HepG2 (cell line): ENCODE measurements around the gene ANO6. TPM values are rescaled to one million over a fixed set of nuclear protein-coding genes. Genes with fewer than 3 reads are reported as not detected.
"Not testable (repeated sequence)": the region's sequence is repeated elsewhere in the genome, so short reads cannot be mapped to it uniquely, and the experiment has no call there.

Experiments used
- ATAC-seq: fragments of 200-7000 bp; cut with Tn5 transposase; 3 replicates; pipeline ENCODE4 v1.9.1; 2020; ENCODE audit warnings: mild to moderate bottlenecking, moderate library complexity
- BruUV-seq: library from RNA; stranded (reverse); fragments of 400-500 nt; replicated peaks from 2 replicates; lab custom pipeline; 2021; lab: Mats Ljungman, UMichigan
- CTCF ChIA-PET: fragments of 300-600 bp; formaldehyde crosslinking; extraction: SDS; loops from one replicate; lab custom pipeline; 2021; ENCODE audit warnings: low total read pairs, inconsistent platforms, low intra/inter-chr PET ratio; lab: Yijun Ruan, JAX
- POLR2A ChIA-PET: fragments of 350-600 bp; sonication (Branson Sonifier 250); formaldehyde crosslinking; loops from one replicate; lab custom pipeline; 2020; ENCODE audit warnings: antibody characterized with exemption, inconsistent platforms; lab: Yijun Ruan, JAX
- DNase-seq: peaks from one replicate; pipeline ENCODE4 v3.0.0-alpha.2; 2015; ENCODE audit warnings: low spot score
- FAIRE-seq: peaks from 3 replicates; lab custom pipeline; 2011; peaks lifted over from hg19 to GRCh38; lab: Jason Lieb, UNC
- H2AFZ ChIP-seq: one replicate; pipeline ENCODE4 v1.6.1; 2011; ENCODE audit warnings: low read length, inconsistent platforms
- H3K27ac ChIP-seq: fragments of 300-600 bp; 3 replicates; pipeline ENCODE4 v1.8.0; 2011; ENCODE audit warnings: mixed run types, mild to moderate bottlenecking, mixed read lengths, low read length, inconsistent platforms; ENCODE audit not compliant: insufficient read depth; ENCODE audit errors: extremely low read length
- H3K27me3 ChIP-seq, 2 experiments: fragments of 200-600 bp in 1 of 2; 2 replicates in 1 of 2; 3 replicates in 1 of 2; pipeline versions ENCODE4 v1.6.0 to v1.8.0; 2011; ENCODE audit warnings: low read length in 2 of 2, mild to moderate bottlenecking in 2 of 2, moderate library complexity in 2 of 2, inconsistent platforms in 1 of 2; ENCODE audit not compliant: insufficient read depth in 2 of 2, control insufficient read depth in 1 of 2
- H3K36me3 ChIP-seq, 2 experiments: fragments of 200-600 bp in 1 of 2; replicated peaks in 1 of 2; 2 replicates in 1 of 2; 3 replicates in 1 of 2; pipeline versions ENCODE4 v1.5.1 to v1.8.0; 2011; ENCODE audit warnings: low read length in 2 of 2, inconsistent platforms in 1 of 2; ENCODE audit not compliant: insufficient read depth in 2 of 2, control insufficient read depth in 1 of 2
- H3K4me1 ChIP-seq: 2 replicates; pipeline ENCODE4 v1.5.1; 2012; ENCODE audit warnings: low read length, inconsistent platforms; ENCODE audit not compliant: insufficient read depth
- H3K4me2 ChIP-seq: 2 replicates; pipeline ENCODE4 v1.6.0; 2011; ENCODE audit warnings: low read depth, low read length, inconsistent platforms
- H3K4me3 ChIP-seq, 3 experiments: fragments of 200-600 bp in 1 of 3; sonication (generic), shearing (Covaris generic) in 1 of 3; replicated peaks in 1 of 3; 2 replicates each; pipeline ENCODE4 v1.5.1; 2011 to 2016; ENCODE audit warnings: low read length in 3 of 3, inconsistent platforms in 2 of 3, low read depth in 2 of 3, mild to moderate bottlenecking in 2 of 3, control low read depth in 1 of 3, mixed read lengths in 1 of 3; ENCODE audit not compliant: insufficient read depth in 1 of 3
- H3K79me2 ChIP-seq: one replicate; pipeline ENCODE4 v1.6.1; 2011; ENCODE audit warnings: low read length, inconsistent platforms; ENCODE audit not compliant: insufficient read depth
- H3K9ac ChIP-seq: 2 replicates; pipeline ENCODE4 v1.6.0; 2011; ENCODE audit warnings: mild to moderate bottlenecking, low read depth, low read length, inconsistent platforms; ENCODE audit not compliant: insufficient read depth
- H3K9me3 ChIP-seq: 2 replicates; pipeline ENCODE4 v1.5.1; 2012; ENCODE audit warnings: mild to moderate bottlenecking, low read length
- H4K20me1 ChIP-seq: 2 replicates; pipeline ENCODE4 v1.6.0; 2011; ENCODE audit warnings: inconsistent platforms, mild to moderate bottlenecking, low read length, moderate library complexity; ENCODE audit not compliant: insufficient read depth
- CBX2 ChIP-seq, 2 experiments: fragments of 200-600 bp in 1 of 2; sonication (generic); formaldehyde crosslinking in 1 of 2; IDR thresholded peaks; 2 replicates each; pipeline versions ENCODE4 v1.7.0 to v1.8.1; 2018 to 2022; ENCODE audit warnings: low read depth in 2 of 2, low read length in 1 of 2, mild to moderate bottlenecking in 1 of 2, missing genetic modification reagents in 1 of 2
- CHCHD3 ChIP-seq: sonication (generic); formaldehyde crosslinking; IDR thresholded peaks from 2 replicates; pipeline ENCODE4 v1.8.0; 2022; ENCODE audit warnings: mild to moderate bottlenecking, missing genetic modification reagents, moderate library complexity
- IRX3 ChIP-seq: sonication (generic); formaldehyde crosslinking; IDR thresholded peaks from 2 replicates; pipeline ENCODE4 v1.8.1; 2023; ENCODE audit warnings: mild to moderate bottlenecking, low read depth, missing genetic modification reagents, borderline replicate concordance
- KDM5B ChIP-seq: sonication (generic); formaldehyde crosslinking; IDR thresholded peaks from 2 replicates; pipeline ENCODE4 v1.4.0; 2020; ENCODE audit warnings: missing genetic modification reagents, mild to moderate bottlenecking, borderline replicate concordance
- MED8 ChIP-seq: sonication (generic); formaldehyde crosslinking; IDR thresholded peaks from 2 replicates; pipeline ENCODE4 v1.8.1; 2023; ENCODE audit warnings: mild to moderate bottlenecking, missing genetic modification reagents; ENCODE audit not compliant: insufficient replicate concordance
- MIXL1 ChIP-seq: IDR thresholded peaks from 2 replicates; pipeline ENCODE4 v1.6.1; 2016
- POLR2G ChIP-seq: fragments of 200-400 bp; formaldehyde crosslinking; IDR thresholded peaks from 2 replicates; pipeline ENCODE4 v1.6.1; 2018; ENCODE audit warnings: mild to moderate bottlenecking, low read depth, low read length, moderate library complexity
- SNAPC2 ChIP-seq: sonication (generic); formaldehyde crosslinking; IDR thresholded peaks from 2 replicates; pipeline ENCODE4 v1.8.1; 2022; ENCODE audit warnings: mild to moderate bottlenecking, missing genetic modification reagents
- YEATS2 ChIP-seq: sonication (generic); formaldehyde crosslinking; IDR thresholded peaks from 2 replicates; pipeline ENCODE4 v1.4.0; 2020; ENCODE audit warnings: missing genetic modification reagents, borderline replicate concordance
- ZNF629 ChIP-seq: sonication (generic); formaldehyde crosslinking; conservative IDR thresholded peaks from 2 replicates; pipeline ENCODE4 v1.5.0; 2020; ENCODE audit warnings: missing genetic modification reagents
- WGBS: methylation state at CpG from one replicate; pipeline ENCODE4 v1.1.6; 2017; ENCODE audit warnings: low lambda C conversion rate; 5-methylcytosine and 5-hydroxymethylcytosine counted together
- in situ Hi-C: cut with HindIII; loops from 2 replicates; pipeline ENCODE4 v1.10.0; 2017; ENCODE audit warnings: low pct_unique_long_range_greater_than_20kb; ENCODE audit not compliant: extremely low pct_ligation_motif_present
- intact Hi-C: fragments of 100-400 bp; cut with micrococcal nuclease; formaldehyde crosslinking; loops from one replicate; pipeline ENCODE4 v1.10.0; 2022; ENCODE audit not compliant: unreplicated experiment
- polyA plus RNA-seq, 8 experiments: library from polyadenylated mRNA; depleted of rRNA in 3 of 8; stranded (reverse) in 7 of 8; unstranded in 1 of 8; fragments of >200 nt; fragmentation: Illumina TruSeq in 4 of 8; extraction: Trizol in 4 of 8; gene quantifications; 2 replicates each; pipeline versions ENCODE4 v1.2.1 to v1.2.3, GENCODE V29; 2011 to 2016; ENCODE audit warnings: low read depth in 4 of 8, missing spikeins in 1 of 8, mixed read lengths in 1 of 8; ENCODE audit not compliant: insufficient read depth in 1 of 8
- total RNA-seq, 5 experiments: library from RNA; depleted of rRNA; stranded (reverse); fragments of >200 nt; fragmentation: Illumina TruSeq; extraction: Trizol; gene quantifications; 2 replicates each; pipeline ENCODE4 v1.2.3, GENCODE V29; 2016; ENCODE audit warnings: low read depth in 1 of 5
- TF ChIP-seq, protein P1 (sequence below): sonication (generic); formaldehyde crosslinking; IDR thresholded peaks from 2 replicates; pipeline ENCODE4 v1.5.0; 2020; ENCODE audit warnings: mild to moderate bottlenecking, missing genetic modification reagents, moderate library complexity

ANO6 gene
- total and polyA plus RNA-seq, 2 of the 13 experiments (the other 11 are each of a cell fraction or from before 2014, with no cell fraction given) = 37.8 to 57.1 TPM

DNA sequence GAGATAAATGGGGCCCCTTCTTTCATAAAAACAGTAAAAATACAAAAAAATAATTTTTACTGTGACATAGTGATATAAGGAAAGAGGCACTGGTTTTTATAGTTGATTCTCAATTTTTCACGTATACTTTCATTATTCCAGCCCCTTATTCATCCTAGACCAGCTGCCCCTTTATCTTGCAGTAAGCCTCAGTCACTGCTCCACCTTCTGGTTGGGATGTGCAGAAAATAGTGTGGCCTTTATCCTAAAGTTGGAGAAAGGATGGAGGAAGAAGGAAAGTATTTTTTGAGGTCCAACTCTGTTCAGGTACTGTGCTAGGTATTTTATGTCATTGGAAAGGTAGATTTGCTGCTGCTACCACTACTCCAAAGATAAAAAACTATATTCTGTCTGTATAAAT, 172.7 kb downstream of the ANO6 start (continued):
- no peak for TF ChIP-seq CBX2 (IDR thresholded peaks at IDR 0.05; ENCODE audit: low read depth, low read length)
- no peak for TF ChIP-seq CBX2 (CRISPR knock-in tag; IDR thresholded peaks at IDR 0.05; ENCODE audit: low read depth)
- TF ChIP-seq SNAPC2 = no peak
- no peak for TF ChIP-seq IRX3
- TF ChIP-seq CHCHD3 (CRISPR knock-in tag) = no peak
- no peak for TF ChIP-seq MED8 (CRISPR knock-in tag)
- no peak for TF ChIP-seq MIXL1 (CRISPR knock-in tag)
- TF ChIP-seq, protein P1, sequence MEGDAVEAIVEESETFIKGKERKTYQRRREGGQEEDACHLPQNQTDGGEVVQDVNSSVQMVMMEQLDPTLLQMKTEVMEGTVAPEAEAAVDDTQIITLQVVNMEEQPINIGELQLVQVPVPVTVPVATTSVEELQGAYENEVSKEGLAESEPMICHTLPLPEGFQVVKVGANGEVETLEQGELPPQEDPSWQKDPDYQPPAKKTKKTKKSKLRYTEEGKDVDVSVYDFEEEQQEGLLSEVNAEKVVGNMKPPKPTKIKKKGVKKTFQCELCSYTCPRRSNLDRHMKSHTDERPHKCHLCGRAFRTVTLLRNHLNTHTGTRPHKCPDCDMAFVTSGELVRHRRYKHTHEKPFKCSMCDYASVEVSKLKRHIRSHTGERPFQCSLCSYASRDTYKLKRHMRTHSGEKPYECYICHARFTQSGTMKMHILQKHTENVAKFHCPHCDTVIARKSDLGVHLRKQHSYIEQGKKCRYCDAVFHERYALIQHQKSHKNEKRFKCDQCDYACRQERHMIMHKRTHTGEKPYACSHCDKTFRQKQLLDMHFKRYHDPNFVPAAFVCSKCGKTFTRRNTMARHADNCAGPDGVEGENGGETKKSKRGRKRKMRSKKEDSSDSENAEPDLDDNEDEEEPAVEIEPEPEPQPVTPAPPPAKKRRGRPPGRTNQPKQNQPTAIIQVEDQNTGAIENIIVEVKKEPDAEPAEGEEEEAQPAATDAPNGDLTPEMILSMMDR (CRISPR knock-in tag) = peak; percentile 63
- TF ChIP-seq YEATS2 (CRISPR knock-in tag) = no peak
- TF ChIP-seq POLR2G = no peak

DNA sequence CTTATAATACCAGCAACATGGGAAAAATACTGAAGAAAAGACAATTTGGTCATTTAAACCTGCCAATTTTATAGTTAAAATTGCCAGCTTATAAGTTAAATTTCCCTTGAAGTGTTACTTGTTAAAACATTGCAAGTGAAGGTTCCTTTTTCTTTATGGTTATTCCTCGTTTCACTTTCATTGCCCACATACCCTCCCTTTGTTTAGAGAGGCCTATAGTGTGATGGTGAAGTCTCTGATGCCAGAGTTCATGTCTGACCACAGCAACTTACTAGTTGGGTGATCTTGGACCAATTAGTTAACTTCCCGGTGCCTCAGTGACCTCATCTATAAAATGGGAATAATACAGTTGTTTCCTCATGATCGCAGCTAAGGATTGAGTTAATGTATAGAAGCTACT, 173.5 kb downstream of the ANO6 start:
- ChIA-PET POLR2A (no interaction called here), CTCF (interaction anchor here (0.7 to 1.6 kb wide), 5 partner anchors 120 to 259 kb away, joined by 3 to 16 read pairs (median 4); no protein-coding TSS in a partner anchor)
- Histone ChIP-seq H3K27me3 (no peaks in the 10 kb centered on the region), H2AFZ (no peak overlapping the region), H3K4me1 (no peaks in the 10 kb centered on the region), H3K36me3 (peaks cover 11 to 40% of the 10 kb centered on the region in 2 experiments; a peak in 4 of 5 replicates), H3K9ac (no peak overlapping the region), H3K27ac (no peak overlapping the region), H3K4me3 (no peak overlapping the region), H3K79me2 (no peaks in the 10 kb centered on the region), H3K4me2 (no peak overlapping the region), H4K20me1 (no peaks in the 10 kb centered on the region), H3K9me3 (no peaks in the 10 kb centered on the region)
- no peak for FAIRE-seq
- DNase-seq = no peak
- TF ChIP-seq KDM5B (CRISPR knock-in tag) (no peak), ZNF629 (CRISPR knock-in tag) (peak; percentile 32; the same call in 1 of the 2 replicates)
- WGBS = 97% methylated on average over 3 of the region's 3 CpGs
- BruUV-seq = no TSS peak
- ATAC-seq = no peak
- intact Hi-C loops (loop anchor here (5.0 kb wide), 1 partner anchor 107 kb away; no protein-coding TSS in a partner anchor), in situ Hi-C loops (loop anchor here (10.0 kb wide), 1 partner anchor 215 kb away; no protein-coding TSS in a partner anchor)

DNA sequence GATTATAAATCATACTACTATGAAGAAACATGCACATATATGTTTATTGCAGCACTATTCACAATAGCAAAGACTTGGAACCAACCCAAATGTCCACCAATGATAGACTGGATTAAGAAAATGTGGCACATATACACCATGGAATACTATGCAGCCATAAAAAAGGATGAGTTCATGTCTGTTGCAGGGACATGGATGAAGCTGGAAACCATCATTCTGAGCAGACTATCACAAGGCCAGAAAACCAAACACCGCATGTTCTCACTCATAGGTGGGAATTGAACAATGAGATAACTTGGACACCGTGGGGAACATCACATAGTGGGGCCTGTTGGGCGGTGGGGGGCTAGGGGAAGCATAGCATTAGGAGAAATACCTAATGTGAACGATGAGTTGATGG, 181.6 kb downstream of the ANO6 start:
- WGBS = 96% methylated on average over 4 of the region's 4 CpGs
- POLR2A ChIA-PET, H2AFZ ChIP-seq: not testable (repeated sequence)

More for the DNA sequence above, 181.6 kb downstream of the ANO6 start:
- H3K27ac ChIP-seq, H4K20me1 ChIP-seq, FAIRE-seq, DNase-seq, H3K4me3 ChIP-seq, H3K9ac ChIP-seq, in situ Hi-C loops, H3K9me3 ChIP-seq, H3K4me2 ChIP-seq, intact Hi-C loops, H3K79me2 ChIP-seq, H3K4me1 ChIP-seq, H3K27me3 ChIP-seq, ATAC-seq, CTCF ChIA-PET, BruUV-seq: not testable (repeated sequence)
- peaks cover 2 to 11% of the 10 kb centered on the region in 2 experiments; a peak in 3 of 5 replicates for H3K36me3 ChIP-seq
